ENCODE results near the gene TIMM23.

Gene TIMM23

DNA sequence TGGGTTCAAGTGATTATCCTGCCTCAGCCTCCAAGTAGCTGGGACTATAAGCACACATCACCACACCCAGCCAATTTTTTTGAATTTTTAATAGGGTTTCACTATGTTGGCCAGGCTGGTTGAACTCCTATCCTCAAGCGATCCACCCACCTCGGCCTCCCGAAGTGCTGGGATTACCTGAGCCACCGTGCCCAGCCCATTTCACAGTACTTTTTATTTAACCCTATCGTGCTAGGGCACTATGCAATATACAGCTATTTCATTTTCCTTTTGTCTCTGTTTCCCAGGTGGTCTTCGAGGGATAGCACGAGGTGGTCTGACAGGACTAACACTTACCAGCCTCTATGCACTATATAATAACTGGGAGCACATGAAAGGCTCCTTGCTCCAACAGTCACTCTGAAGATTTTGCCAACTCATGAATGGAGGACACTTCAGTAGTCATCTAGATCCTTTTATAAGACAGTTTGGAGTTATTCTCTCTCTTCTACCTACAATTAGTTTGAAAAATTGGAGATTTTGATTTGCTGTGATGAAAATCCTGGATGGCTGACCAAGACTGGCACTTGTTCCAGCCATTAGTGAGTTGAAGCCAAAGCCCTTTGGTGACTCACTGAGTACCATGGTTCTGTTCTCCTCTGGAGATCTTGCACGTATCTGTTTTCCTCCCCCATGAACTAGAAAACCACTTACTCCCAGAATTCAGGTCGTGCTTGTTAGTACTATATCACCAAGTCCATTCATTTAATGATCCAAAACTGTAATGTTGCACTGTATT lies 30.8 kb downstream of the TIMM23 start:
- no peak for DNase-seq (ENCODE audit: low read depth)
- TF ChIP-seq, protein P1, sequence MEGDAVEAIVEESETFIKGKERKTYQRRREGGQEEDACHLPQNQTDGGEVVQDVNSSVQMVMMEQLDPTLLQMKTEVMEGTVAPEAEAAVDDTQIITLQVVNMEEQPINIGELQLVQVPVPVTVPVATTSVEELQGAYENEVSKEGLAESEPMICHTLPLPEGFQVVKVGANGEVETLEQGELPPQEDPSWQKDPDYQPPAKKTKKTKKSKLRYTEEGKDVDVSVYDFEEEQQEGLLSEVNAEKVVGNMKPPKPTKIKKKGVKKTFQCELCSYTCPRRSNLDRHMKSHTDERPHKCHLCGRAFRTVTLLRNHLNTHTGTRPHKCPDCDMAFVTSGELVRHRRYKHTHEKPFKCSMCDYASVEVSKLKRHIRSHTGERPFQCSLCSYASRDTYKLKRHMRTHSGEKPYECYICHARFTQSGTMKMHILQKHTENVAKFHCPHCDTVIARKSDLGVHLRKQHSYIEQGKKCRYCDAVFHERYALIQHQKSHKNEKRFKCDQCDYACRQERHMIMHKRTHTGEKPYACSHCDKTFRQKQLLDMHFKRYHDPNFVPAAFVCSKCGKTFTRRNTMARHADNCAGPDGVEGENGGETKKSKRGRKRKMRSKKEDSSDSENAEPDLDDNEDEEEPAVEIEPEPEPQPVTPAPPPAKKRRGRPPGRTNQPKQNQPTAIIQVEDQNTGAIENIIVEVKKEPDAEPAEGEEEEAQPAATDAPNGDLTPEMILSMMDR (IDR thresholded peaks at IDR 0.05; ENCODE audit: control insufficient read depth, extremely low read depth, insufficient read depth), result no peak
- no peak overlapping the region for H3K4me3 ChIP-seq (ENCODE audit: low read depth, low read length)

DNA sequence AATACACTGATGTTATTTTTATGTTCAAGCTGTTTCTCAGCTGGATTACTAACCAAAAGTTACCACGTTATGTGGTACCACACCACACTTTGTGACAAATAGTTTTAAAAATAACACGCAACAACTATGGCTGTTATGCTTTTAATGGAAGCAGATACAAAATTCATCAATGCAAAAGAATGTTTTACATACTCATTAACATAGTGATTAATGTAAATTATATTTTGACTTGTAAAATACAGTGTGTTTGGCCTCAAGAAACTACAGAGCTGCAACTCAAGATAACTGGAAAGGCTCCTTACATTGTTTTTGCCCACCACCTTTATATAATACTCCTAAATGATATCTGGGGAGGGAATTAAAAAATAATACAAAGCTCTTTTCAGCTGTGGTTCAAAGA lies 32.7 kb downstream of the TIMM23 start:
- H3K4me3 ChIP-seq (ENCODE audit: low read depth, low read length), result no peak overlapping the region
- TF ChIP-seq, protein P1 (IDR thresholded peaks at IDR 0.05; ENCODE audit: control insufficient read depth, extremely low read depth, insufficient read depth), result no peak
- no peak for DNase-seq (ENCODE audit: low read depth)

- TF ChIP-seq, protein P1 (IDR thresholded peaks at IDR 0.05; ENCODE audit: control insufficient read depth, extremely low read depth, insufficient read depth), result no peak
- DNase-seq (ENCODE audit: low read depth), result no peak
- H3K4me3 ChIP-seq (ENCODE audit: low read depth, low read length), result no peak overlapping the region
These were observed 33.1 kb downstream of the TIMM23 start for GRCh38 chr10:46005383-46005782.

DNA sequence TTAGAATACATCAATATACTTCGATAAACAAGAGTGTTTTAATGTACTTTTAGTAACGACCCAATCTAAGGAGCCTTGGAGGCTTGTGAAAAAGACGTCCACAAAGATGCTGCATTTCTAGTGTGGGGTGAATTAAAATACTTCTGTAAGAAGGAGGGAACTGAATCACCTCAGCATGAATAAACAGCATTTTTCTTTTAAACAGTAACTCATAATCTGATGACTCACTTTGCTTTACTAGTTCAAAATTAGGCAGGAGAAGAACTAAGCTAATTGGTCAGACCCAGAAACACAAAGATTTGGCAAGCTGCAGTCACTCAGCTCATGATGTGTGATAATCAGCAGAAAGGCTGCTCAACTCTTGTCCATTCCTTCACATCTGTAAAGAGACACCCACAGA lies 33.9 kb downstream of the TIMM23 start:
- DNase-seq (ENCODE audit: low read depth), result no peak
- TF ChIP-seq, protein P1 (IDR thresholded peaks at IDR 0.05; ENCODE audit: control insufficient read depth, extremely low read depth, insufficient read depth), result no peak
- no peak overlapping the region for H3K4me3 ChIP-seq (ENCODE audit: low read depth, low read length)

- no peak for DNase-seq (ENCODE audit: low read depth)
- TF ChIP-seq, protein P1 (IDR thresholded peaks at IDR 0.05; ENCODE audit: control insufficient read depth, extremely low read depth, insufficient read depth), result no peak
- no peak overlapping the region for H3K4me3 ChIP-seq (ENCODE audit: low read depth, low read length)
These were observed 40.5 kb downstream of the TIMM23 start for GRCh38 chr10:46012746-46013145.

- TF ChIP-seq, protein P1 (IDR thresholded peaks at IDR 0.05; ENCODE audit: control insufficient read depth, extremely low read depth, insufficient read depth), result no peak
These were observed 41.9 kb downstream of the TIMM23 start for GRCh38 chr10:46014206-46014605.

More at GRCh38 chr10:46014206-46014605, 41.9 kb downstream of the TIMM23 start:
- H3K4me3 ChIP-seq (ENCODE audit: low read depth, low read length), result no peak overlapping the region
- no peak for DNase-seq (ENCODE audit: low read depth)

Data from LNCaP clone FGC (cell line).